K562 (cell line): ENCODE data around the gene FARP2. TPM values are rescaled to one million over a fixed set of nuclear protein-coding genes. Genes with fewer than 3 reads are reported as not detected.

Source experiments
- CHD1 ChIP-seq: fragments of 200-600 bp; sonication (generic); IDR thresholded peaks from one replicate; pipeline ENCODE4 v1.6.1; 2012; ENCODE audit warnings: mild to moderate bottlenecking, moderate library complexity, low read length, inconsistent platforms
- KLF10 ChIP-seq: fragments of 250-450 bp; sonication (Bioruptor Pico); IDR thresholded peaks from 2 replicates; pipeline ENCODE4 v1.6.1; 2021; ENCODE audit warnings: matching md5 sums
- MEF2A ChIP-seq: IDR thresholded peaks from 2 replicates; pipeline ENCODE4 v1.6.1; 2011; ENCODE audit warnings: low read depth, mild to moderate bottlenecking, low read length, moderate library complexity; ENCODE audit not compliant: control insufficient read depth
- RUNX1 ChIP-seq: sonication (generic); IDR thresholded peaks from 2 replicates; pipeline ENCODE4 v1.6.1; 2016; ENCODE audit warnings: antibody characterized with exemption, low read depth
- polyA plus RNA-seq, 8 experiments: library from polyadenylated mRNA; depleted of rRNA in 4 of 8; stranded (reverse) in 5 of 8; unstranded in 3 of 8; fragments of >200 nt; fragmentation: Nextera tagmentation in 2 of 8; fragmentation: Illumina TruSeq in 1 of 8; extraction: Ambion mirVana in 2 of 8; extraction: Trizol in 1 of 8; gene quantifications; 2 replicates each; pipeline versions ENCODE4 v1.2.1 to v1.2.3, GENCODE V29; 2011 to 2014; ENCODE audit warnings: inconsistent platforms in 1 of 8, missing spikeins in 1 of 8
- total RNA-seq, 7 experiments: library from RNA; depleted of rRNA in 6 of 7; stranded (reverse); fragments of >200 nt in 6 of 7; fragmentation: Illumina TruSeq in 2 of 7; extraction: Trizol in 2 of 7; gene quantifications; 2 replicates each; pipeline versions ENCODE4 v1.2.1 to v1.2.3, GENCODE V29; 2011 to 2021; ENCODE audit warnings: low replicate concordance in 1 of 7
- TF ChIP-seq, protein P1 (sequence below): fragments of 150-350 bp; IDR thresholded peaks from 2 replicates; pipeline ENCODE4 v1.6.1; 2014; ENCODE audit warnings: low read depth, mild to moderate bottlenecking, low read length, borderline replicate concordance
- TF ChIP-seq, protein P2 (sequence below): fragments of 250-450 bp; sonication (Bioruptor Pico); IDR thresholded peaks from 2 replicates; pipeline ENCODE4 v1.5.0; 2021; ENCODE audit warnings: mild to moderate bottlenecking, moderate library complexity
- TF ChIP-seq, protein P3 (sequence below), 2 experiments: fragments of 450-650 bp; formaldehyde crosslinking in 1 of 2; IDR thresholded peaks; 2 replicates each; pipeline versions ENCODE4 v1.4.0 to v1.6.1; 2014 to 2020; ENCODE audit warnings: mild to moderate bottlenecking in 2 of 2, borderline replicate concordance in 1 of 2, low read depth in 1 of 2
- TF ChIP-seq, protein P4 (sequence below): sonication (generic); formaldehyde crosslinking; IDR thresholded peaks from 2 replicates; pipeline ENCODE4 v1.4.0; 2020; ENCODE audit warnings: mild to moderate bottlenecking, missing genetic modification reagents

FARP2 gene
- total and polyA plus RNA-seq, 9 of the 15 experiments (the other 6 are each of a cell fraction or from before 2014, with no cell fraction given): 4.1 to 38.1 (median 21.1) TPM

DNA sequence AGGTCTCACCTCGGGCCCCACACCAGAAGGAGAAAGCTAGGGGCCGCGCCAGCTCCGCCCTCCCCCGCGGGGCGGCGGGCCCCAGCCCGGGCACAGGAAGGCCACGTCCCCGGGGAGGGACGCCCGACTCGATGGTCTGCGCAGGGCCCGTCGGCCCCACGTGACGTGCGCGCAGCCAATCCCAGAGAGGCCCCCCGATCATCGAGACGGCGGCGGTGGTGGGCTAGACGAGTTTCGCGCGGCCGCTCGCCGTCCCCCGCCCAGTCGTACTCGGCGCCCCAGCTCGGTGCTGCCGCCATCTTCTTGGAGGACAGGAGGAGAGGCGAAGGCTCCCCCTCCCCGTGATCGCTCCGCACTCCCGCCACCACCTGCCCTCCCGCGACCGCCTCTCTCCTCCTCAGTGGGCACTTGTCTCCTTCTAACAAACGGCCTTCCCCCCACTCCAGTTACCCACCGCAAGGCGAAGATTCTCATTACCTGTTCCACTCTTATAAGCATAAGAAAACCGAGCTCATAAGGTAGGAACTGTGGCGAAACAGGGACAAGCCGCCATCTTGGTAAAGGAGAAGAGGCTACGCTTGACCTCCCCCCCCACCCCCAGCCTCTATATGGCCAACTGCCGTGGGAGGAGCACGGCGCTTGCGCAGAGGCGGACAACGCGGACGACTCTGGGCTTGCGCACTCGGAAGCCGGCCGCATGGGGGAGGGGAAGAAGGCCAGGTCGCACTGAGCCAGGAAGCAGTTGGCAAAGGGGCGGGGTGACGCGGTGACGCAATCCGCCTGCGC, 40.8 kb upstream of the FARP2 start, which contains the start of gene HDLBP (continued):
- TF ChIP-seq, protein P1, sequence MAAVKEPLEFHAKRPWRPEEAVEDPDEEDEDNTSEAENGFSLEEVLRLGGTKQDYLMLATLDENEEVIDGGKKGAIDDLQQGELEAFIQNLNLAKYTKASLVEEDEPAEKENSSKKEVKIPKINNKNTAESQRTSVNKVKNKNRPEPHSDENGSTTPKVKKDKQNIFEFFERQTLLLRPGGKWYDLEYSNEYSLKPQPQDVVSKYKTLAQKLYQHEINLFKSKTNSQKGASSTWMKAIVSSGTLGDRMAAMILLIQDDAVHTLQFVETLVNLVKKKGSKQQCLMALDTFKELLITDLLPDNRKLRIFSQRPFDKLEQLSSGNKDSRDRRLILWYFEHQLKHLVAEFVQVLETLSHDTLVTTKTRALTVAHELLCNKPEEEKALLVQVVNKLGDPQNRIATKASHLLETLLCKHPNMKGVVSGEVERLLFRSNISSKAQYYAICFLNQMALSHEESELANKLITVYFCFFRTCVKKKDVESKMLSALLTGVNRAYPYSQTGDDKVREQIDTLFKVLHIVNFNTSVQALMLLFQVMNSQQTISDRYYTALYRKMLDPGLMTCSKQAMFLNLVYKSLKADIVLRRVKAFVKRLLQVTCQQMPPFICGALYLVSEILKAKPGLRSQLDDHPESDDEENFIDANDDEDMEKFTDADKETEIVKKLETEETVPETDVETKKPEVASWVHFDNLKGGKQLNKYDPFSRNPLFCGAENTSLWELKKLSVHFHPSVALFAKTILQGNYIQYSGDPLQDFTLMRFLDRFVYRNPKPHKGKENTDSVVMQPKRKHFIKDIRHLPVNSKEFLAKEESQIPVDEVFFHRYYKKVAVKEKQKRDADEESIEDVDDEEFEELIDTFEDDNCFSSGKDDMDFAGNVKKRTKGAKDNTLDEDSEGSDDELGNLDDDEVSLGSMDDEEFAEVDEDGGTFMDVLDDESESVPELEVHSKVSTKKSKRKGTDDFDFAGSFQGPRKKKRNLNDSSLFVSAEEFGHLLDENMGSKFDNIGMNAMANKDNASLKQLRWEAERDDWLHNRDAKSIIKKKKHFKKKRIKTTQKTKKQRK: no peak
- TF ChIP-seq, protein P2, sequence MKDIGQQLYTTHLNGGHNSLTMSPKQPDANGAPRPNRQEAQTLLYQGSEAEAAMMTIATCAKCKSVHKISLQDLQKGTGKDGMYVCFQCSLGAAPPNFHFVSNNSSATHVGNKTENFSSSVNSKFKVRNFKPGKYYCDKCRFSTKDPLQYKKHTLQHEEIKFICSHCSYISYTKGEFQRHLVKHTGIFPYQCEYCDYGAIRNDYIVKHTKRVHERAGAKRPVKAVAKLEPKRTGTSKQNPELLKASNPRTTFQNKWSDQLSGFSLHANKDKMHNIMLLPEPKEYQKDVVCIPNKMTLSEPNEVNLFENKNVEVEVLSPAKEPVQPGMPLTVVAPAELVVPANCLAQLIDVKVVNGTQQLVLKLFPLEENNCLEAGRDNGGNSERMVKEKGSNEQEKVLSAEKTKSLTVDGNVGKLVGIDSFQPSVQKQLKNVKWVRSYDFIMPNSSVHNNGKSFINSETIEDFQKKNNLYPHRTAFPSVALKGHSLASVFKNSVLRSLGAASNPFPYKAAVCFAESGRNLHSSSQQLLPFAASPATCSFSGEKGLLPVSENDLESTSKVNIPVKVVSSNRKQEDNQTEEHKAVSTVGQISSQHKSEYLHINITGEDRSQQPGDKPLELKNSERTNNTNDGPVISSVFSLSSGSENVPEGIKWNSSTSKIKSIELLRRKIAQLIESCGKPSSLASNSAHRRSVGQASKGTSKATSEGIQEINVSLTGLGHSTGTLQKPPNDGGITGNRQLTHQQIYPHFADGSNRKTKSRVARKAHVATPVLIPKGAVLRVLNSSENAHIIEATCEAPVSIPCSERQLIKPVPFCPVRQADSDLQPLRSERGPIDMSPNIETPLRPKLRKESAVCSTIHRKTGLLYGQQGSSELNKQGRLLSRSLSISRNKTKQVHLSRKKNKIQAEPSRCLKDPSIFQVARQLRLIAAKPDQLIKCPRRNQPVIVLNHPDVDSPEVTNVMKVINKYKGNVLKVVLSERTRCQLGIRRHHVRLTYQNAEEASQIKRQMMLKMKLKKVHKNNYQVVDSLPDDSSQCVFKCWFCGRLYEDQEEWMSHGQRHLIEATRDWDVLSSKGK (CRISPR knock-in tag): no peak
- TF ChIP-seq CHD1 (peak; percentile 91), KLF10 (CRISPR knock-in tag) (no peak), RUNX1 (no peak), MEF2A (no peak)
- TF ChIP-seq, protein P3, sequence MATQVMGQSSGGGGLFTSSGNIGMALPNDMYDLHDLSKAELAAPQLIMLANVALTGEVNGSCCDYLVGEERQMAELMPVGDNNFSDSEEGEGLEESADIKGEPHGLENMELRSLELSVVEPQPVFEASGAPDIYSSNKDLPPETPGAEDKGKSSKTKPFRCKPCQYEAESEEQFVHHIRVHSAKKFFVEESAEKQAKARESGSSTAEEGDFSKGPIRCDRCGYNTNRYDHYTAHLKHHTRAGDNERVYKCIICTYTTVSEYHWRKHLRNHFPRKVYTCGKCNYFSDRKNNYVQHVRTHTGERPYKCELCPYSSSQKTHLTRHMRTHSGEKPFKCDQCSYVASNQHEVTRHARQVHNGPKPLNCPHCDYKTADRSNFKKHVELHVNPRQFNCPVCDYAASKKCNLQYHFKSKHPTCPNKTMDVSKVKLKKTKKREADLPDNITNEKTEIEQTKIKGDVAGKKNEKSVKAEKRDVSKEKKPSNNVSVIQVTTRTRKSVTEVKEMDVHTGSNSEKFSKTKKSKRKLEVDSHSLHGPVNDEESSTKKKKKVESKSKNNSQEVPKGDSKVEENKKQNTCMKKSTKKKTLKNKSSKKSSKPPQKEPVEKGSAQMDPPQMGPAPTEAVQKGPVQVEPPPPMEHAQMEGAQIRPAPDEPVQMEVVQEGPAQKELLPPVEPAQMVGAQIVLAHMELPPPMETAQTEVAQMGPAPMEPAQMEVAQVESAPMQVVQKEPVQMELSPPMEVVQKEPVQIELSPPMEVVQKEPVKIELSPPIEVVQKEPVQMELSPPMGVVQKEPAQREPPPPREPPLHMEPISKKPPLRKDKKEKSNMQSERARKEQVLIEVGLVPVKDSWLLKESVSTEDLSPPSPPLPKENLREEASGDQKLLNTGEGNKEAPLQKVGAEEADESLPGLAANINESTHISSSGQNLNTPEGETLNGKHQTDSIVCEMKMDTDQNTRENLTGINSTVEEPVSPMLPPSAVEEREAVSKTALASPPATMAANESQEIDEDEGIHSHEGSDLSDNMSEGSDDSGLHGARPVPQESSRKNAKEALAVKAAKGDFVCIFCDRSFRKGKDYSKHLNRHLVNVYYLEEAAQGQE (IDR thresholded peaks at IDR 0.05; ENCODE audit: borderline replicate concordance): peak; percentile 87
- TF ChIP-seq, protein P3 (CRISPR knock-in tag; IDR thresholded peaks at IDR 0.05; ENCODE audit: low read depth): no peak
- TF ChIP-seq, protein P4, sequence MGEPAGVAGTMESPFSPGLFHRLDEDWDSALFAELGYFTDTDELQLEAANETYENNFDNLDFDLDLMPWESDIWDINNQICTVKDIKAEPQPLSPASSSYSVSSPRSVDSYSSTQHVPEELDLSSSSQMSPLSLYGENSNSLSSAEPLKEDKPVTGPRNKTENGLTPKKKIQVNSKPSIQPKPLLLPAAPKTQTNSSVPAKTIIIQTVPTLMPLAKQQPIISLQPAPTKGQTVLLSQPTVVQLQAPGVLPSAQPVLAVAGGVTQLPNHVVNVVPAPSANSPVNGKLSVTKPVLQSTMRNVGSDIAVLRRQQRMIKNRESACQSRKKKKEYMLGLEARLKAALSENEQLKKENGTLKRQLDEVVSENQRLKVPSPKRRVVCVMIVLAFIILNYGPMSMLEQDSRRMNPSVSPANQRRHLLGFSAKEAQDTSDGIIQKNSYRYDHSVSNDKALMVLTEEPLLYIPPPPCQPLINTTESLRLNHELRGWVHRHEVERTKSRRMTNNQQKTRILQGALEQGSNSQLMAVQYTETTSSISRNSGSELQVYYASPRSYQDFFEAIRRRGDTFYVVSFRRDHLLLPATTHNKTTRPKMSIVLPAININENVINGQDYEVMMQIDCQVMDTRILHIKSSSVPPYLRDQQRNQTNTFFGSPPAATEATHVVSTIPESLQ (CRISPR knock-in tag): no peak
